Fibroblast of pulmonary artery (primary cell): ENCODE measurements around the gene OSBPL1A.
"Not testable (repeated sequence)": the region's sequence is repeated elsewhere in the genome, so short reads cannot be mapped to it uniquely, and the experiment has no call there.

Experiments
- DNase-seq: peaks from one replicate; pipeline ENCODE4 v3.0.0-alpha.2; 2010; ENCODE audit warnings: low read depth
- H3K4me3 ChIP-seq: replicated peaks from 2 replicates; pipeline ENCODE4 v1.5.1; 2011; ENCODE audit warnings: low read depth, mild to moderate bottlenecking, control low read depth, low read length, moderate library complexity
- TF ChIP-seq, protein P1 (sequence below): IDR thresholded peaks from 2 replicates; pipeline ENCODE4 v1.5.1; 2011; ENCODE audit warnings: mild to moderate bottlenecking, control low read depth, low read length, inconsistent platforms; ENCODE audit errors: missing control alignments

The OSBPL1A gene

DNA sequence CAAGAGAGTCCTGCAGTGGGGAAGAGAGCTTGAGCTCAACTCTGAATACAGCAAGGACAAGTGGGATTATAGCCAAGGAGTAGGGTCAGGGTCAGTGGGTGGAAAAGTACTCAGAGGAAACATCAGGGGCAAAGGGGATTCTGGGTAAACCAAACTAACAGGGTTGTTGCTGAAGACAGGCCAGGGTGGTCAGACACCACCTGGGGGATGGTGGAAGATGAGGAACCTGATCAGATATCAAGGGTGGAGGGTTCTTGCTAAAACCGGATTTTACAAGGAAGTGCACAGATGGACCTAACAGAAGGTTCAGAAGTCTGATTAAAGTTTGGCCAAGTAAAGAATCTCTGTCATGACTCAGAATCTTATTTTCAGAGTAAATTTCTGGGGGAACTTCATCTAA is 16.5 kb downstream of the OSBPL1A start:
- no peak overlapping the region for H3K4me3 ChIP-seq
- TF ChIP-seq, protein P1, sequence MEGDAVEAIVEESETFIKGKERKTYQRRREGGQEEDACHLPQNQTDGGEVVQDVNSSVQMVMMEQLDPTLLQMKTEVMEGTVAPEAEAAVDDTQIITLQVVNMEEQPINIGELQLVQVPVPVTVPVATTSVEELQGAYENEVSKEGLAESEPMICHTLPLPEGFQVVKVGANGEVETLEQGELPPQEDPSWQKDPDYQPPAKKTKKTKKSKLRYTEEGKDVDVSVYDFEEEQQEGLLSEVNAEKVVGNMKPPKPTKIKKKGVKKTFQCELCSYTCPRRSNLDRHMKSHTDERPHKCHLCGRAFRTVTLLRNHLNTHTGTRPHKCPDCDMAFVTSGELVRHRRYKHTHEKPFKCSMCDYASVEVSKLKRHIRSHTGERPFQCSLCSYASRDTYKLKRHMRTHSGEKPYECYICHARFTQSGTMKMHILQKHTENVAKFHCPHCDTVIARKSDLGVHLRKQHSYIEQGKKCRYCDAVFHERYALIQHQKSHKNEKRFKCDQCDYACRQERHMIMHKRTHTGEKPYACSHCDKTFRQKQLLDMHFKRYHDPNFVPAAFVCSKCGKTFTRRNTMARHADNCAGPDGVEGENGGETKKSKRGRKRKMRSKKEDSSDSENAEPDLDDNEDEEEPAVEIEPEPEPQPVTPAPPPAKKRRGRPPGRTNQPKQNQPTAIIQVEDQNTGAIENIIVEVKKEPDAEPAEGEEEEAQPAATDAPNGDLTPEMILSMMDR, result no peak
- DNase-seq, result no peak

- DNase-seq, result no peak
- no peak overlapping the region for H3K4me3 ChIP-seq
- TF ChIP-seq, protein P1, result no peak
Observed at GRCh38 chr18:24380163-24380747, 17.4 kb downstream of the OSBPL1A start.

- DNase-seq, result no peak
- TF ChIP-seq, protein P1, result no peak
- no peak overlapping the region for H3K4me3 ChIP-seq
Observed at GRCh38 chr18:24378598-24378997, 19.0 kb downstream of the OSBPL1A start.

DNA sequence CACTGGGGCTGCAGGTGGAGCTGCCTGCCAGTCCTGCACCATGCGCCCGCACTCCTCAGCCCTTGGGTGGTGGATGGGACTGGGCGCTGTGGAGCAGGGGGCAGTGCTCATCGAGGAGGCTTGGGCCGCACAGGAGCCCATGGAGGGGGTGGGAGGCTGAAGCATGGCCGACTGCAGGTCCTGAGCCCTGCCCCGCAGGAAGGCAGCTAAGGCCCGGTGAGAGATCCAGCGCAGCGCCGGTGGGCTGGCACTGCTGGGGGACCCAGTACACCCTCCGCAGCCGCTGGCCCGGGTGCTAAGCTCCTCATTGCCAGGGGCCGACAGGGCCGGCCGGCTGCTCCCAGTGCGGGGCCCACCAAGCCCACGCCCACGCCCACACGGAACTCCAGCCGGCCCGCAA is 21.1 kb downstream of the OSBPL1A start:
- H3K4me3 ChIP-seq, DNase-seq: not testable (repeated sequence)

- DNase-seq, result no peak
- TF ChIP-seq, protein P1, result no peak
- no peak overlapping the region for H3K4me3 ChIP-seq
Observed at GRCh38 chr18:24373328-24373727, 24.3 kb downstream of the OSBPL1A start.

GRCh38 chr18:24372279-24372872 is 25.2 kb downstream of the OSBPL1A start:
- TF ChIP-seq, protein P1, result no peak
- no peak overlapping the region for H3K4me3 ChIP-seq
- no peak for DNase-seq

DNA sequence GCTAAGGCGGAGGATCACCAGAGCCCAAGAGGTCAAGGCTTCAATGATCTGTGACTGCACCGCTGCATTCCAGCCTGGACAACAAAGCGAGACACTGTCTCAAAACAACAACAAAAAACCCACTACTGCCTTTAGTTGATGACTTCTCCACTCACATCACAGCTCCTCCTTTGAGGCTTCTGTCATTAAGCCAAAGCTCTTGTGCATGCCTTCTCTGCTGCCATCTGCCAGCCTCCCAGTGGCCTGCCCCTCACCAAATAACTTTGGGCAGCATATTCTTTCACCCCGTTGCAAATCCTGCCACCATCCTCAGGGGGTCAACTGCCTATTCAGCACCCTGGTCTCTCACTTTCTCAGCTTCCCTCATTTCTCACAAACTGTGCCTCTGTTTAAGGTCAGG is 27.5 kb downstream of the OSBPL1A start:
- H3K4me3 ChIP-seq, result no peak overlapping the region
- no peak for DNase-seq
- TF ChIP-seq, protein P1, result no peak
